GM21423 (cell line): ENCODE results near the gene GNMT.

Experiments used
- ATAC-seq: cut with Tn5 transposase; IDR thresholded peaks from one replicate; pipeline ENCODE4 v1.9.1; 2021; ENCODE audit warnings: mild to moderate bottlenecking, moderate library complexity; ENCODE audit not compliant: unreplicated experiment

GNMT gene

GRCh38 chr6:43009124-43009523 is 48.6 kb downstream of the GNMT start:
- ATAC-seq, result no peak

GRCh38 chr6:43011207-43011606 is 50.7 kb downstream of the GNMT start:
- ATAC-seq, result no peak

DNA sequence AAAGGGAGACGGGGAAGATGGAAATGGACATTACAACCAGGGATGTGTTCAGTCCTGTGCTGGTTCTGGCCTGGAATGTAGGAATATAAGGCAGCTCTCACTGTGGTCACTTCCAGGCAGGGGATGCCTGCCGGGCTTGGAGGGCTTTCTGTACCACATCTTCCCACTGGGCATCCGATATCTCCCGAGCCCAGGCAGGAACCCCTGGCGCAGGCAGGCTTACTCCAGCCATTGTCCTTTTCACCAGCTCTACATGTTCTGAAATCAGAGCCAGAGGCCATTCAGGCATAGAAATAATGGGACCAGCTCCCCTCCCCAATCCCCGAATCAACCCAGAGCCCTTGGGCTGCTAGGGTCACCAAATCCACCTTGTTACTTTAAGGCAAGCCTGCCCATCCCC is 51.8 kb downstream of the GNMT start:
- no peak for ATAC-seq

DNA sequence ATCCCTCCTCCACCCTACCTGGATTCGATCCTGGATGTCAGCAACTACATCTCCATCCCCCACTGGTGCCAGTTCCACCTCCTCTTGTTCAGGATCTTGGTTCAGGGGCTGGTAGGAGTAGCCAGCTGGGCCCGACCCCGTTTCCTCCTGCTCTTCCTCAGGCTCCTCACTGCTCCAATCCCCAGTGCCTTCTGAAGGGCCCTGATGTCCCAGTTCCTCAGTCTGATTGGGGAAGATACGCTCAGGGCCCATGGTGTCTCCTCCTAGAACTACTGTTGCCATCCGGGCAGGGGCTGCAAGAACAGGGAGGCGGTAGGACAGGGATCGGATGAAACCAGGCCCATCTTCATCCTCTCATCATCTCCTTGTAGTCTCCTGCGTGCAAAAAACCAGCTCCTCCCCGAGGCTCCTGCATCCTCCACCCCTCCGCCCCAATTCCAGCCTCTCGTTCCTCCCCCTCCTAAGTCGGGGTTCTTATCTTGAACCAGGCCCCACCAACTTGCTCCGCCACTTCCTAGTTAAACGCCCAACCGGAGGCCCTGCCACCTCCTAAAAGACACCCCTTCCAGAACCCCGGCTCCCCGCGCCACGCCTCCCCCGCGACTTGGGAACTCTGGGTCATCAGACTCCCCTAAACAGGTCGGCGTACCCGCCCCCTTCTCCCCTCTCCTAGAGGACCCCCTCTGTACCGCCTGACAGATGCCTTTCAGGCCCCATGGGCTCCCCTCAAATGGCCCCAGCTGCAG is 52.7 kb downstream of the GNMT start:
- ATAC-seq, result peak; percentile 6
